Calu3 (cell line): ENCODE measurements around the gene SERPINB8. TPM values are rescaled to one million over a fixed set of nuclear protein-coding genes. Genes with fewer than 3 reads are reported as not detected.
A peak's percentile ranks its signal among the peaks of the same experiment; 100 is the strongest.

ENCODE experiments used
- BruUV-seq: library from RNA; stranded (reverse); fragments of 400-500 nt; replicated peaks from 2 replicates; lab custom pipeline; 2021; lab: Mats Ljungman, UMichigan
- CTCF ChIA-PET: fragments of 300-600 bp; sonication (Branson Sonifier 250); formaldehyde crosslinking; loops from one replicate; lab custom pipeline; 2022; ENCODE audit warnings: antibody characterized with exemption; lab: Charles Lee
- DNase-seq: peaks from one replicate; pipeline ENCODE4 v3.0.0; 2022
- H3K27ac Mint-ChIP-seq: one replicate; pipeline ENCODE4 v1.8.0; 2022; ENCODE audit warnings: mixed read lengths; ENCODE audit not compliant: unreplicated experiment
- H3K27me3 Mint-ChIP-seq: one replicate; pipeline ENCODE4 v1.8.0; 2022; ENCODE audit warnings: mixed read lengths; ENCODE audit not compliant: unreplicated experiment
- H3K36me3 Mint-ChIP-seq: one replicate; pipeline ENCODE4 v1.8.0; 2022; ENCODE audit warnings: mild to moderate bottlenecking, moderate library complexity, mixed read lengths; ENCODE audit not compliant: insufficient read depth, unreplicated experiment
- H3K4me1 Mint-ChIP-seq: one replicate; pipeline ENCODE4 v1.8.0; 2022; ENCODE audit warnings: mild to moderate bottlenecking, low read depth, mixed read lengths; ENCODE audit not compliant: unreplicated experiment
- H3K4me3 Mint-ChIP-seq: one replicate; pipeline ENCODE4 v1.8.0; 2022; ENCODE audit warnings: mild to moderate bottlenecking, low read depth, moderate library complexity, mixed read lengths; ENCODE audit not compliant: unreplicated experiment
- H3K9me3 Mint-ChIP-seq: one replicate; pipeline ENCODE4 v1.8.0; 2022; ENCODE audit warnings: low read depth, mixed read lengths; ENCODE audit not compliant: unreplicated experiment
- intact Hi-C: fragments of 100-400 bp; cut with micrococcal nuclease; formaldehyde crosslinking; loops from one replicate; pipeline ENCODE4 v1.10.0; 2022; ENCODE audit not compliant: unreplicated experiment
- total RNA-seq: library from RNA; stranded (reverse); gene quantifications from 2 replicates; pipeline ENCODE4 v1.2.3, GENCODE V29; 2022
- TF ChIP-seq, protein P1 (sequence below): fragments of 200-600 bp; IDR thresholded peaks from one replicate; pipeline ENCODE4 v1.8.0; 2022; ENCODE audit warnings: antibody characterized with exemption; ENCODE audit not compliant: unreplicated experiment

SERPINB8 gene
- total RNA-seq, 1 experiment from 2014 or later, result 30.9 TPM

DNA sequence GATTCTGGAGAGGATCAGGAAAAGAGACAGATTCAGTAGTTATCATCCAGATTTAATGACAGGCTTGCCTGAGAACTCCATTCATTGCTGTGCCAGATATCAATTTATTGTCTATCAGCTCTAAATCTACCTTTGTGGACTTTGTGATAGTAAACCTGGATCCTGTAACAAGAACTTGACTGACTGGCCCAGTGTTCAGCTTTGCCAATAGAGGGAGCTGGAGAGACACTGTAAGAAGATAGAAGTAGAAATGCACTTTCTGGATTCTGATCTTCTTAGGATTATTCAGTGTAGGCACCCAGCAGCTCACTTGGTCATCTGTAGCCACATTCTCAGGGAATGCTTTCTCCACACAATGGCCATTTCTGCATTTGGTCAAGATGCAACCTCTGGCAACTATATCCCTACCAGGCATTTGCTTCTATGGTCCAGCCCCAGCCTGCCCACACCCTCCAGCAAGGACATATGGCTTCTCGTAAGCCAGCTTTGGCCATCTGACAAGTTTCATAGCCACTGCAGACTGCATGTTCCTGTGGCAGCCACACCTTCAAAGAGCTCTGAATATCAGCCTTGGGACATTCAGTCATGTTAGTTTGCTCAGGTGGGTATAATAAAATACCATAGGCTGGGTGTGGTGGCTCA lies 6.1 kb upstream of the SERPINB8 start:
- BruUV-seq, result no TSS peak
- CTCF ChIA-PET, result interaction anchor here (1.0 to 1.1 kb wide), 2 partner anchors 11 to 28 kb away, joined by 3 to 5 read pairs; no protein-coding TSS in a partner anchor
- TF ChIP-seq, protein P1, sequence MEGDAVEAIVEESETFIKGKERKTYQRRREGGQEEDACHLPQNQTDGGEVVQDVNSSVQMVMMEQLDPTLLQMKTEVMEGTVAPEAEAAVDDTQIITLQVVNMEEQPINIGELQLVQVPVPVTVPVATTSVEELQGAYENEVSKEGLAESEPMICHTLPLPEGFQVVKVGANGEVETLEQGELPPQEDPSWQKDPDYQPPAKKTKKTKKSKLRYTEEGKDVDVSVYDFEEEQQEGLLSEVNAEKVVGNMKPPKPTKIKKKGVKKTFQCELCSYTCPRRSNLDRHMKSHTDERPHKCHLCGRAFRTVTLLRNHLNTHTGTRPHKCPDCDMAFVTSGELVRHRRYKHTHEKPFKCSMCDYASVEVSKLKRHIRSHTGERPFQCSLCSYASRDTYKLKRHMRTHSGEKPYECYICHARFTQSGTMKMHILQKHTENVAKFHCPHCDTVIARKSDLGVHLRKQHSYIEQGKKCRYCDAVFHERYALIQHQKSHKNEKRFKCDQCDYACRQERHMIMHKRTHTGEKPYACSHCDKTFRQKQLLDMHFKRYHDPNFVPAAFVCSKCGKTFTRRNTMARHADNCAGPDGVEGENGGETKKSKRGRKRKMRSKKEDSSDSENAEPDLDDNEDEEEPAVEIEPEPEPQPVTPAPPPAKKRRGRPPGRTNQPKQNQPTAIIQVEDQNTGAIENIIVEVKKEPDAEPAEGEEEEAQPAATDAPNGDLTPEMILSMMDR, result peak; percentile 79
- DNase-seq, result peak; percentile 39
- Mint-ChIP-seq H3K9me3 (no peaks in the 10 kb centered on the region), H3K27me3 (no peaks in the 10 kb centered on the region), H3K36me3 (no peaks in the 10 kb centered on the region), H3K27ac (no peak overlapping the region), H3K4me3 (no peak overlapping the region), H3K4me1 (peaks cover 18% of the 10 kb centered on the region)
- intact Hi-C loops, result no loop called here

DNA sequence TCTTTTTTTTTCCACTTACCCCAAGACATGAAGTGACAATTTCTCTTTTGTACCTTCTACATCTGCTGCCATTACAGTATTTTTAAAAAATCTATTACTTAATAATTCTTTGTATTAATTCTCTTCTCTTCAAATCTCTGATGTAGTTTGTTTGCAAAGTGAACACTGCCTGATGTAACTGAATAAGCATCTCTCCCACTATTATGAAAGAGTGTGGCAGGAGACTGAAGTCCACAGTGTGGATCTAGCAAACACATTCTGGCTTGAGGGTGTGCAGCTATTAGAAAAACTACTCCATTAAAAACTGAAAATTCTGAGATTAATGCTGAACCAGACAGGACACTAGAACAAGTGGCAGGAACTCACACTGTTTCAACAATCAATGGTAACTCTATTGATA lies 5.0 kb upstream of the SERPINB8 start:
- CTCF ChIA-PET, result no interaction called here
- TF ChIP-seq, protein P1, result no peak
- no peaks in the 10 kb centered on the region for H3K27me3 Mint-ChIP-seq
- DNase-seq, result no peak
- no TSS peak for BruUV-seq
- intact Hi-C loops, result no loop called here
- peaks cover 8% of the 10 kb centered on the region for H3K36me3 Mint-ChIP-seq
- no peaks in the 10 kb centered on the region for H3K9me3 Mint-ChIP-seq
- H3K4me3 Mint-ChIP-seq, result no peak overlapping the region
- H3K27ac Mint-ChIP-seq, result no peak overlapping the region
- peaks cover 30% of the 10 kb centered on the region for H3K4me1 Mint-ChIP-seq

DNA sequence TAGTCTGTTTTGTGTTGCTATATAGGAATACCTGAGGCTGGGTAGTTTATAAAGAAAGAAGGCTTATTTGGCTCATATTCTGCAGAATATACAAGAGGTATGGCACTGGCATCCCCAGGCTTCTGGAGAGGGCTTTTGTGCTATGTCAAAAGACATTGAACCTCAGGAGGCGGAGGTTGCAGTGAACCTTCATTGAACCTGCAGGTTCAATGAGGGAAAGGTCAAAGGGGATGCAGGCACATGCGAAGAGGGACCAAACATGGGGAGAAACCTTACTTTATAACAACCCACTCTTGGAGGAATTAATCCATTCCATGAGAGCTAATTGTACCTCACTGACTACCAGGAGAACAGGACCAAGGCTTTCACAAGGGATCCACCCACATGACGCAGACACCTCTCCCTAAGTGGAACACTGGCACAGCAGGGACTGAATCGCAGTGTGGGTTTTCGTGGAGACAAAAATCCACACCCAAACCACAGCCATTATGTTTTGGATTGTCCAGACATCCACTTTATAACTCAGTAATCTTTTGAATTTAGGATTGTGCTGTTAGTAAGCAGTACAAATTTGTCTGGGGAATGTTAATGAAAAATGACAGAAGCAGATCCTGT lies 4.1 kb upstream of the SERPINB8 start:
- Mint-ChIP-seq H3K36me3 (peaks cover 17% of the 10 kb centered on the region), H3K9me3 (no peaks in the 10 kb centered on the region), H3K27ac (no peak overlapping the region), H3K4me1 (peaks cover 31% of the 10 kb centered on the region), H3K4me3 (no peak overlapping the region), H3K27me3 (no peaks in the 10 kb centered on the region)
- intact Hi-C loops, result no loop called here
- CTCF ChIA-PET, result no interaction called here
- DNase-seq, result no peak
- TF ChIP-seq, protein P1, result no peak
- BruUV-seq, result no TSS peak

DNA sequence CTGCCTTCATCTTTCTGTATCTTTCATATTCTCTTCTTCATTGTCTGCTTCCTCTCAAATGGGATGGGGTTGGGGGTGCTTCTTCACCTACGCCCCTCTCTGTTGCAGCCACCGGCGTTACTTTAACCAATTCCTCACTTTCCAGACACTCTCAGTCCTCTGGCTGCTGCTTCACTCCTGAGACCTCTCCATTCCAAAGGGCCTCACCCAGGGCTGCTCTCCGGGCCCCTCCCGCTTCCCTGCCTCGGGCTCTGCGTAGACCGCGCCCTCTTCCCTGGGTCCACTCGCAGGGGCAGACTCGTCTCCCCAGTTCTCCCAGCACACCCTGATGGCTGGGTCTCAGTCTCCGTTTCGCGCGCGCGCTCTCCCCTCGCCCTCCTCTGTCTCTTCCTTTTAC lies 926 bp downstream of the SERPINB8 start:
- CTCF ChIA-PET, result interaction anchor here (0.8 to 0.9 kb wide), 2 partner anchors 21 to 35 kb away, joined by 3 to 5 read pairs; partner anchors contain the start of gene HMSD
- H3K4me1 Mint-ChIP-seq, result peaks cover 51% of the 10 kb centered on the region
- peak overlapping the region; percentile 95 for H3K27ac Mint-ChIP-seq
- no peaks in the 10 kb centered on the region for H3K27me3 Mint-ChIP-seq
- TF ChIP-seq, protein P1, result no peak
- H3K36me3 Mint-ChIP-seq, result peaks cover 27% of the 10 kb centered on the region
- peak; percentile 71 for DNase-seq
- peak overlapping the region; percentile 94 for H3K4me3 Mint-ChIP-seq
- no TSS peak for BruUV-seq
- H3K9me3 Mint-ChIP-seq, result no peaks in the 10 kb centered on the region
- intact Hi-C loops, result no loop called here
